Colonic mucosa (tissue), 4 donors: Measurements from ENCODE around the gene FBXL12. TPM values are rescaled to one million over a fixed set of nuclear protein-coding genes. Genes with fewer than 3 reads are reported as not detected.
"Not testable (repeated sequence)": the region's sequence is repeated elsewhere in the genome, so short reads cannot be mapped to it uniquely, and the experiment has no call there.

Experiments
- DNase-seq: peaks from one replicate; pipeline ENCODE4 v3.0.0-alpha.2; 2020
- H3K27ac ChIP-seq: fragments of 200-600 bp; one replicate; pipeline ENCODE4 v1.8.0; 2021
- H3K27me3 ChIP-seq: fragments of 200-600 bp; one replicate; pipeline ENCODE4 v1.8.0; 2021
- H3K36me3 ChIP-seq: fragments of 200-600 bp; one replicate; pipeline ENCODE4 v1.8.0; 2021
- H3K4me1 ChIP-seq: fragments of 200-600 bp; one replicate; pipeline ENCODE4 v1.8.0; 2021; ENCODE audit warnings: mild to moderate bottlenecking
- H3K4me3 ChIP-seq: fragments of 200-600 bp; one replicate; pipeline ENCODE4 v1.8.0; 2021
- H3K9ac ChIP-seq, 2 donors: one replicate each; pipeline ENCODE4 v1.7.0; 2013; ENCODE audit warnings: control low read depth in 2 of 2, low read depth in 2 of 2, low read length in 2 of 2
- H3K9me3 ChIP-seq: fragments of 200-600 bp; one replicate; pipeline ENCODE4 v1.8.0; 2021
- intact Hi-C: fragments of 100-400 bp; cut with DNase I; formaldehyde crosslinking; loops from one replicate; pipeline ENCODE4 v1.14.1; 2022
- total RNA-seq, 2 donors: library from RNA; stranded (reverse); fragmentation: NEBNext Ultra II Directional in 1 of 2; extraction: Animal tissue kit (Norgen Biotek cat#: 25700) in 1 of 2; gene quantifications; one replicate each; pipeline ENCODE4 v1.2.1, GENCODE V29; 2021
- TF ChIP-seq, protein P1 (sequence below): fragments of 200-600 bp; IDR thresholded peaks from one replicate; pipeline ENCODE4 v1.8.0; 2022; ENCODE audit warnings: antibody characterized with exemption, mild to moderate bottlenecking
- donor health status: healthy.
- donor health status: DM: no; HTN: no; CAD: no.
- donor health status: DM: no; HTN: no; CAD: no.

Gene FBXL12
- total RNA-seq, 2 donors from 2014 or later: 30.5 to 30.7 TPM

- Histone ChIP-seq H3K4me3 (no peak overlapping the region), H3K27me3 (no peaks in the 10 kb centered on the region), H3K36me3 (peaks cover 5% of the 10 kb centered on the region), H3K9ac (no peak overlapping the region), H3K9me3 (no peaks in the 10 kb centered on the region), H3K27ac (no peak overlapping the region), H3K4me1 (no peaks in the 10 kb centered on the region)
- peak; percentile 35 for DNase-seq
- TF ChIP-seq, protein P1, sequence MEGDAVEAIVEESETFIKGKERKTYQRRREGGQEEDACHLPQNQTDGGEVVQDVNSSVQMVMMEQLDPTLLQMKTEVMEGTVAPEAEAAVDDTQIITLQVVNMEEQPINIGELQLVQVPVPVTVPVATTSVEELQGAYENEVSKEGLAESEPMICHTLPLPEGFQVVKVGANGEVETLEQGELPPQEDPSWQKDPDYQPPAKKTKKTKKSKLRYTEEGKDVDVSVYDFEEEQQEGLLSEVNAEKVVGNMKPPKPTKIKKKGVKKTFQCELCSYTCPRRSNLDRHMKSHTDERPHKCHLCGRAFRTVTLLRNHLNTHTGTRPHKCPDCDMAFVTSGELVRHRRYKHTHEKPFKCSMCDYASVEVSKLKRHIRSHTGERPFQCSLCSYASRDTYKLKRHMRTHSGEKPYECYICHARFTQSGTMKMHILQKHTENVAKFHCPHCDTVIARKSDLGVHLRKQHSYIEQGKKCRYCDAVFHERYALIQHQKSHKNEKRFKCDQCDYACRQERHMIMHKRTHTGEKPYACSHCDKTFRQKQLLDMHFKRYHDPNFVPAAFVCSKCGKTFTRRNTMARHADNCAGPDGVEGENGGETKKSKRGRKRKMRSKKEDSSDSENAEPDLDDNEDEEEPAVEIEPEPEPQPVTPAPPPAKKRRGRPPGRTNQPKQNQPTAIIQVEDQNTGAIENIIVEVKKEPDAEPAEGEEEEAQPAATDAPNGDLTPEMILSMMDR: no peak
- intact Hi-C loops: no loop called here
Measured at GRCh38 chr19:9847087-9847671, 28.3 kb upstream of the FBXL12 start.

DNA sequence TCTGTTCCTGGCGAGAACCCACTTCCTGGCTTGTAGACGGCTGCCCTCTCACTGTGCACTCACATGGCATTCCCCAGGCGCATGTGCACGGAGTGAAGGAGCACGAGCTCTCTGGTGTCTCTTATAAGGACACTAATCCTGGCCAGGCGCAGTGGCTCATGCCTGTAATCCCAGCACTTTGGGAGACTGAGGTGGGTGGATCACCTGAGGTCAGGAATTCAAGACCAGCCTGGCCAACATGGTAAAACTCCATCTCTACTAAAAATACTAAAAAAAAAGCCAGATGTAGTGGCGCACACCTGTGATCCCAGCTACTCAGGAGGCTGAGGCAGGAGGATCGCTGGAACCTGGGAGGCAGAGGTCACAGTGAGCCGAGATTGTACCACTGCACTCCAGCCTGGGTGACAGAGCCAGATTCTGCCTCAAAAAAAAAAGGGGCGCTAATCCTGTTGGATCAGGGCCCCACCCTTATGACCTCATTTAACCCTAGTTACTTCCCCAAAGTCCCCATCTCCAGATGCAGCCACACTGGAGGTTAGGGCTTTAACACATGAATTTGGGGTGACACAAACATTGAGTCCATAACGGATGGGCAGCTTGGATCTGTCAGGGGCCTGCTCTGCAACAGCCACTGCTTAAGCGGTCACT lies 24.9 kb upstream of the FBXL12 start:
- H3K36me3 ChIP-seq, H3K4me1 ChIP-seq, intact Hi-C loops, H3K4me3 ChIP-seq, H3K27ac ChIP-seq, DNase-seq, H3K9me3 ChIP-seq, H3K9ac ChIP-seq, H3K27me3 ChIP-seq: not testable (repeated sequence)

DNA sequence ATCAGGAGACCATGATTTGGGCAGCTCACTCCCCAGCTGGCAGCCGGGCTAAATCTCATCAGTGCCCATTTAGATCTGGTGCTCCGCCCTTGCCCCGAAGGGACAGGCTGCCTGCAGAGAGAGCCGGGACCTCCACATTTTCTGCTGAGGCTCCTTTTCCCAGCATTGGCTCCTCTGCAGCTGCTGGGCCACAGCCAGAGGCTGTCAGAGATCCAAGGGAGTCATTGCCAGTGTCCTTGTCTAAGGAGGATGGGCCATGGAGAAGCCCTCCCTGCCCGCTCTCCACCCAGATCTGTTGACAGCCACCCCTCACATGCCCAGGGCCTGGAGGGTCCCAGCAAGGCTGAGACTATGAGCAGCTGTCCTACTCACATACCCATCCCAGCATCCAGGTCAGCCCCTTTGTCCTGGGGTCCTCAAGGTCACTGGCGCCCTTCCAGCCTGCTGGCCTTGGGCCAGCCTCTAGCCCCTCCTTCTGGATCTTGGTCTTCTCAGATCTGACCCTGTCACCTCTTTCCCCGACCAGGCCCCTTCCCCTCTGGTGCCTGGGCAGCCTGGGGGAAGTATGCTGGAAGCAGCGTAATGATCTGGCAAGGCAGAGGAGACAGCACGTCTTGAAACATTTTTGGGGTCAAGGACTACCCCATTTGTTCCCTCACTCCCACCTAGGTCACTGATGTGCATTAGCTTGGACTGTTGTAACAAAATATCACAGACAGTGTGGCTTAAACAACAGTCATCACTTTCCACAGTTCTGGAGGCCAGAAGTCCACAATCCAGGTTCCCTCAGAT lies 24.2 kb upstream of the FBXL12 start:
- Histone ChIP-seq H3K27ac (no peak overlapping the region), H3K27me3 (no peaks in the 10 kb centered on the region), H3K9ac (no peak overlapping the region), H3K9me3 (no peaks in the 10 kb centered on the region), H3K36me3 (peaks cover 5% of the 10 kb centered on the region), H3K4me3 (no peak overlapping the region), H3K4me1 (no peaks in the 10 kb centered on the region)
- intact Hi-C loops: no loop called here
- no peak for DNase-seq
- TF ChIP-seq, protein P1: no peak

DNA sequence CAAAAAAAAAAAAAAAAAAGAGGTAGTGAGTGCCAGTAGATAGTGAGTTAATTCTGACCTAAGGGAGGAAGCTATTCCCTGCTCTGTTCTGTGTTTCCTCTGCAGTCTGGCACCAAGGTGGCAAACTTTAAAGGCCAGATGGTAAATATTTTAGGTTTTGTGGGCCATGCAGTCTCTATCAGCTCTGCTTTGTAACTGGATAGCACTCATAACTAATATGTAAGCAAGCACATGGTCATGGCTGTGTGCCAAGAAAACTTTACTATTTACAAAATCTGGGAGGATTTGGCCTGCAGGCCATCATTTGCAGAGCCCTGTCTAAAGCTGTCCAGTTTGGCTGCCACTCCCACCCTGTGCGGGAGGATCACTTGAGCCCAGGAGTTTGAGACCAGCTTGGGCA lies 20.5 kb upstream of the FBXL12 start:
- intact Hi-C loops: no loop called here
- Histone ChIP-seq H3K27ac (no peak overlapping the region), H3K9me3 (no peaks in the 10 kb centered on the region), H3K36me3 (peaks cover 5% of the 10 kb centered on the region), H3K27me3 (no peaks in the 10 kb centered on the region), H3K4me1 (no peaks in the 10 kb centered on the region), H3K9ac (no peak overlapping the region), H3K4me3 (no peak overlapping the region)
- TF ChIP-seq, protein P1: no peak
- no peak for DNase-seq

DNA sequence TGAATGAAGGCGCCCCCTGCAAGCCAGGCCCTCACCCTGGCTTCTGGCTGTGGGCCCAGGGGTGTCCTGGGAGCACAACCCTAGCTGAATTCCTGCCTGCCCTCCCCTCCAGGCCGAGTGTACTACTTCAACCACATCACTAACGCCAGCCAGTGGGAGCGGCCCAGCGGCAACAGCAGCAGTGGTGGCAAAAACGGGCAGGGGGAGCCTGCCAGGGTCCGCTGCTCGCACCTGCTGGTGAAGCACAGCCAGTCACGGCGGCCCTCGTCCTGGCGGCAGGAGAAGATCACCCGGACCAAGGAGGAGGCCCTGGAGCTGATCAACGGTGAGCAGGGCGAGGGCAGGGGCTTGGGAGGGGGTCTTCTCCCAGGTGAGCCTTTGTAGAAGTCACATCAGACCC lies 19.4 kb upstream of the FBXL12 start:
- intact Hi-C loops: no loop called here
- Histone ChIP-seq H3K4me1 (no peaks in the 10 kb centered on the region), H3K9me3 (no peaks in the 10 kb centered on the region), H3K9ac (no peak overlapping the region), H3K27ac (no peak overlapping the region), H3K36me3 (no peaks in the 10 kb centered on the region), H3K4me3 (no peak overlapping the region), H3K27me3 (no peaks in the 10 kb centered on the region)
- DNase-seq: no peak
- TF ChIP-seq, protein P1: no peak

- Histone ChIP-seq H3K4me3 (peak overlapping the region; percentile 93), H3K36me3 (no peaks in the 10 kb centered on the region), H3K27me3 (no peaks in the 10 kb centered on the region), H3K27ac (no peak overlapping the region), H3K9ac (peak overlapping the region; percentile 76 to 83), H3K9me3 (no peaks in the 10 kb centered on the region), H3K4me1 (no peaks in the 10 kb centered on the region)
- DNase-seq: no peak
- intact Hi-C loops: no loop called here
- TF ChIP-seq, protein P1: no peak
Measured at GRCh38 chr19:9836021-9836420, 17.1 kb upstream of the FBXL12 start.
